Stimulated activated CD4-positive, alpha-beta T cell treated with anti-CD3 and anti-CD28 coated beads, Interleukin-12 subunit alpha, Interleukin-12 subunit beta, amount 100 ng/mL, for 4 hours (primary cell): ENCODE measurements around the gene RNFT2.
"Not testable (repeated sequence)": the region's sequence is repeated elsewhere in the genome, so short reads cannot be mapped to it uniquely, and the experiment has no call there.

Experiments used
- DNase-seq: peaks from one replicate; pipeline ENCODE4 v3.0.0-alpha.2; 2020

The RNFT2 gene

GRCh38 chr12:116798719-116799118, 60.6 kb downstream of the RNFT2 start:
- DNase-seq: no peak

DNA sequence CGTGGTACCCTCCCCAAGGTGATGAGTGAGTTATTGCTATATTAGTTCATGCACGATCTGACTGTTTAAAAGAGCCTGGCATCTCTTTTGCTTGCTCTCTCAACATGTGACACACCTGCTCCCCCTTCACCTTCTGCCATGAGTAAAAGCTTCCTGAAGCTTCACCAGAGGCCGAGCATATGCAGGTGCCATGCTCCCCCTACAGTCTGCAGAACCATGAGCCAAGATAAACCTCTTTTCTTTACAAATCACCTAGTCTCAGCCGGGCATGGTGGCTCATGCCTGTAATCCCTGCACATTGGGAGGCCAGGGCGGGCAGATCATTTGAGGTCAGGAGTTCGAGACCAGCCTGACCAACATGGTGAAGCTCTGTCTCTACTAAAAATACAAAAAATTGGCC, 61.8 kb downstream of the RNFT2 start:
- no peak for DNase-seq

DNA sequence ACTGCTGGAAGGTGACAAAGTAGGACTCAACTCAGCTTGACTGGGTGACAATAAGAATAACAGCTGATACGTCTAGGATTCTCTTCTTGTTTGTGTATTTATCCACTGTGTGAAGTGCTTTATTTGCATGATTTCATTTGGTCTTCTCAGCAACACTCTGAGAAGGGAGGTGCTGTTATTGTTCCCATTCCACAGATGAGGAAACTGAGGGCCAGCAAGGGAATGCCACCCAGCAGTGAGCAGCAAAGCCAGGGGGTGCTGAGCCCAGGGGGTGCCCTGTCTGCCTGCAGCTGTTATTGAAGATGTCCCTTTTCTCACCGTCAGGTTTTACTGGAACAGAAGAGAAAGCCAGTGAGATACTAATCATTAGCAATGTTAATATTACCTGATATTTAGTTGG, 62.8 kb downstream of the RNFT2 start:
- no peak for DNase-seq

DNA sequence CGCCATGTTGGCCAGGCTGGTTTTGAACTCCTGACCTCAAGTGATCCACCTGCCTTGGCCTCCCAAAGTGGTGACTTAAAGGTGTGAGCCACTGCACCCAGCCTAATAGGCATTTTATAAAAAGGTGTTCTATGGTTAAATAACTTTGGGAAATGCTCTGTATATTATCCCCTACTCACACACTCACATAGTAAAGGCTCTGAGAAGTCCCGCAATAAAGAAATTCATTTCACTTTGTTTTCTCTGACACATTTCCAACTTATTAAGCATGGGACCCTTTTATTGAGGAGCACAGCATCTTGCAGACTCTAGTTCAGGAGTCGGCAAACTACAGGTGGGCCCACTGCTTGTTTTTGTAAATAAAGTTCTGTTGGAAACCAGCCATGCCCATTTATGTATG, 63.9 kb downstream of the RNFT2 start:
- DNase-seq: no peak

- DNase-seq: no peak
These were observed 65.1 kb downstream of the RNFT2 start for GRCh38 chr12:116803013-116803736.

GRCh38 chr12:116804051-116804450, 65.9 kb downstream of the RNFT2 start:
- no peak for DNase-seq

GRCh38 chr12:116806845-116807440, 68.8 kb downstream of the RNFT2 start:
- no peak for DNase-seq

- no peak for DNase-seq
These were observed 69.4 kb downstream of the RNFT2 start for GRCh38 chr12:116807546-116807945.

- no peak for DNase-seq
These were observed 70.3 kb downstream of the RNFT2 start for GRCh38 chr12:116808113-116809105.

DNA sequence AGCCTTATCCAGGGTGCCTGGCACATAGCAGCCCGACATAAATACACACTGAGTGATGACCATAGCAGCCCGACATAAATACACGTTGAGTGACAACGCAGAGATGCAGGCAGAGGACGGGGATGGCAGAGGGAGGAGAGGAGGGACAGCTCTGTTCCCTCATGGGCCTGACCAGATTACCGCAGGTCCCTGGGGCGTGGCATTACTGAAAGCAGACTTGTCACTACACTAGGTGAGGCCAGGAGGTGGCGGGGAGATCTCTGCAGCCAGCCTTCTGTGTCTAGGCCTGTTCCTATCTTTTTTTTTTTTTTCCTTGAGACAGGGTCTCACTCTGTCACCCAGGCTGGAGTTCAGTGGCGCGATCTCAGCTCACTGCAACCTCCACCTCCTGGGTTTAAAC, 74.1 kb downstream of the RNFT2 start:
- no peak for DNase-seq

GRCh38 chr12:116813271-116814041, 75.3 kb downstream of the RNFT2 start:
- no peak for DNase-seq

DNA sequence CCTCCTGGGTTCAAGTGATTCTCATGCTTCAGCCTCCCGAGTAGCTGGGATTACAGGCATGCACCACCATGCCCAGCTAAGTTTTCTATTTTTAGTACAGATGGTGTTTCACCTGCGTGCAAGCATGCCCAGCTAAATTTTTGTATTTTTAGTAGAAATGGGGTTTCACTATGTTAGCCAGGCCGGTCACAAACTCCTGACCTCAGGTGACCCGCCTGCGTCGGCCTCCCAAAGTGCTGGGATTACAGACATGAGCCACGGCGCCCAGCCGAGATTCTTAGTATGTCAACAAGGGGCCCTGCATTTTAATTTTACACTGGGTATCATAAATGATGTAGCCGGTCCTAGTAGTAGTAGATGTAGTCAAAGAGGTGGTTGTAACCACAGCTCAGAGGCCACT, 76.7 kb downstream of the RNFT2 start:
- not testable (repeated sequence) for DNase-seq

DNA sequence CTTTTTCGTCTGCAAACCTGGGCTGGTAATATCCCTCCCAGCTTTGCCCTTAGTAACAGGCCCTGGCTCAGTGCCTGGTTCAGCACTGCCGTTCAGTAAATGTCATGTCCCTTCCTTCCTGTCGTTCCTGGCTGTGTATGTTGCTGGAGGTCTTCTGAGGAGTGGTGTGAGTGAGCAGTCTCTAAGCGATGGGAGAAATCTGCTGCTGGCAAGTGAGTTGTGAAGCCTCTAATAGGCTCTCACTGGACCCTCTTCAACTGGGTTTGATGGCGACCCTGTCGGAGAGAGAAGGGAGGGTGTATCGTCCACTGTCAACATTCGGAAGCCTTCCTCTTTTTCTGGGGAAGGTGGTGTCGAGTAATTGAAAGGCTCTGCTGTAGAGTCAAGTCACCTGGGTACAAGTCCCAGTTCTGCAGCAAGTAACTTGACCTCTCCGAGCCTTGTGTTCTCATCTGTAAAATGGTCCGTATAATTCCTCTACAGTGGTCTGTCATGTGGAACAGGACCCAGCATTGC, 80.3 kb downstream of the RNFT2 start:
- no peak for DNase-seq

- DNase-seq: peak; percentile 90
These were observed 81.1 kb downstream of the RNFT2 start for GRCh38 chr12:116818948-116819832.

DNA sequence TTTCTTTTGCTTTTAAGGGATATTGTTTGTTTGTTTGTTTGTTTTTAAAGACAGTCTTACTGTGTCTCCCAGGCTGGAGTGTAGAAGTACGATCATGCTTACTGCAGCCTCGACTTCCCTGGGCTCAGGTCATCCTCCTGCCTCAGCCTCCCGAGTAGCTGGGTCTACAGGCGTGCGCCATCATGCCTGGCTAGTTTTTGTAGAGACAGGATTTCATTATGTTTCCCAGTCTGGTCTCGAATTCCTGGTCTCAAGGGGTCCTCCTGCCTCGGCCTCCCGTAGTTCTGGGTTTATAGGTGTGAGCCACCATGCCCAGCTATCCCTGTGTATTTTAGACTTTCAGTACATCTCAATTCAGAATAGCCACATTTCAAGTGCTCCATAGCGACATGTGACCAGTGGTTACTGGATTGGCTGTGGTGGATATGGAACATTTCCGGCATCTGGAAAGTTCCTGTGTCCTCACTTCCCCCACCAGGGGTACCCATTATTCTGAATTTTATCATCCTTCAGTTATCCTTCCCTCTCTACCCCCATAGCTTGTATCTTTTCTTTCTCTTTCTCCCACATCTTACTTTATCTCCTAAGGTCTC, 82.0 kb downstream of the RNFT2 start:
- no peak for DNase-seq

DNA sequence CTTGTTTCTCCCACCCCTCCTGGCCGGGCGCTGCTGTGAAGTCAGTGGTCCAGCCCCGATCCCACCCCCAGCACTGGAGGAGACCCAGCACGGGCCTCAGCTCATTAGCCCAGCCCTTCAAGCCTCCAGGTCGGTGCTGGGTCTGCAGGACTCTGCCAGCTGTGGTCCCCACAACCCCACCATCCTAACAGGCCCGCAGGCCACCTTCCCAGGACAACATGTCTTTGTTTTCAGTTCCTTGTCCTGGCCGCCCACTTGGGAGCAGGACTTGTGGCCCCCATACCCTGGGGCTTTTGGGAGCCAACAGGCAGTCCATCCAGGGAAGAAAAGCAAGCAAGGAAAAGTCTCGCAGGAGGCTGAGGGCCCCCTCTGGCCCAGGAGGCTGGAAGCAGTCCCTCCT, 83.2 kb downstream of the RNFT2 start:
- DNase-seq: no peak

GRCh38 chr12:116827432-116827831, 89.3 kb downstream of the RNFT2 start:
- DNase-seq: no peak

- no peak for DNase-seq
These were observed 94.2 kb downstream of the RNFT2 start for GRCh38 chr12:116832353-116832752.

GRCh38 chr12:116833474-116833873, 95.4 kb downstream of the RNFT2 start:
- no peak for DNase-seq

DNA sequence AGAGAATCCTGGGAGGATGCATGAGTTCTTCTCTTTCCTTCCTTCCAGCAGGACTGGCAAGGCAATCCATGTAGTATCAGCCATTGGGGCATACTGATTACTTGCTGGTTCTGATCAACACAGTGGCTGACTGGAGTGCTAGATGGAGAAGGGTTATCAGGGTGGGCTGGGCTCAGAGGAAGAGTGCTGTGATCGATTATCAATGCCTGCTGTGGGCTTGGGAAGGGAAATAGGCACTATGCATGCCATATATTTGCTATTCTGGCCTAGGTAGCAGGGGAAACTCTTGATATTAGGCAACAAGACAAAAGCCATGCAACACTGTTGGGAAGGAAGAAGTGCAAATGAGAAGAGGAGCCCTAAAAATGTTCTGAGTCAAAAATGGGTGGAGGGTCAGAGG, 97.4 kb downstream of the RNFT2 start:
- DNase-seq: no peak

DNA sequence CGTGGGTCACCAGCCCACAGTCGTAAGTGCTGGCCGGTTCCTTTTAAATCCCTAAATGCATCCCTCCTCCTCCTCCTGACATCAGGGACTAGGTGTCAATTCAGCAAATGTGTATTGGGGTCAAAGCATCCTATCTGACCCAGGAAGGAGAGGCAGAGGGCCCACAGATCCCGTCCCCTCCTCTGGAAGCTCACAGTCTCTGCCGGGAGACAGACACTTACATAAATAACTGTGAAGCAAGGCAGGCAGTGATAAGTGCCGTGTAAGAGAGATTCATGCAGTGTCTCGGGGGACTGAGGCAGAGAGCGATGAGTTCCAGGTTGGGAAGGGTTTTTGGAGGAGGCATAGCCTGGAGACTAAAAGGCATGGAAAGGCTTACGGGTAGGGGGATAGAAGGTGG, 99.0 kb downstream of the RNFT2 start:
- DNase-seq: no peak
